H1 (cell line): ENCODE measurements around the gene ALLC. TPM values are rescaled to one million over a fixed set of nuclear protein-coding genes. Genes with fewer than 3 reads are reported as not detected.

ENCODE experiments used
- EP300 ChIP-seq, 2 experiments: IDR thresholded peaks; 1 replicate in 1 of 2; 2 replicates in 1 of 2; pipeline ENCODE4 v1.6.1; 2011 to 2012; ENCODE audit warnings: low read depth in 2 of 2, low read length in 2 of 2, mild to moderate bottlenecking in 2 of 2, borderline replicate concordance in 1 of 2, inconsistent platforms in 1 of 2, moderate library complexity in 1 of 2
- NRF1 ChIP-seq: IDR thresholded peaks from 2 replicates; pipeline ENCODE4 v1.6.1; 2011; ENCODE audit warnings: mild to moderate bottlenecking, low read depth, low read length, improper control_type of control experiment
- PHF8 ChIP-seq: fragments of 200-600 bp; sonication (generic); conservative IDR thresholded peaks from 2 replicates; pipeline ENCODE4 v1.7.1; 2012; ENCODE audit warnings: low read depth, mild to moderate bottlenecking, inconsistent platforms, low read length, moderate library complexity
- SP4 ChIP-seq: IDR thresholded peaks from 2 replicates; pipeline ENCODE4 v1.6.1; 2012; ENCODE audit warnings: low read length, inconsistent platforms
- TEAD4 ChIP-seq: IDR thresholded peaks from 2 replicates; pipeline ENCODE4 v1.6.1; 2012; ENCODE audit warnings: low read depth, low read length, inconsistent platforms, mixed read lengths
- polyA plus RNA-seq, 7 experiments: library from polyadenylated mRNA; depleted of rRNA in 3 of 7; stranded (reverse) in 5 of 7; unstranded in 2 of 7; fragments of >200 nt in 5 of 7; fragments of 200-250 nt in 2 of 7; gene quantifications; 1 replicate in 5 of 7; 2 replicates in 1 of 7; 4 replicates in 1 of 7; pipeline versions ENCODE4 v1.2.1 to v1.2.3, GENCODE V29; 2011 to 2013; ENCODE audit warnings: missing spikeins in 2 of 7, mixed read lengths in 2 of 7
- total RNA-seq: library from RNA; stranded (reverse); fragmentation: NEBNext Ultra II Directional; extraction: Animal tissue kit (Norgen Biotek cat#: 25700); gene quantifications from 2 replicates; pipeline ENCODE4 v1.2.1, GENCODE V29; 2021

Gene ALLC
- total and polyA plus RNA-seq, 2 of the 8 experiments (the other 6 are each of a cell fraction or from before 2014, with no cell fraction given), result not detected

DNA sequence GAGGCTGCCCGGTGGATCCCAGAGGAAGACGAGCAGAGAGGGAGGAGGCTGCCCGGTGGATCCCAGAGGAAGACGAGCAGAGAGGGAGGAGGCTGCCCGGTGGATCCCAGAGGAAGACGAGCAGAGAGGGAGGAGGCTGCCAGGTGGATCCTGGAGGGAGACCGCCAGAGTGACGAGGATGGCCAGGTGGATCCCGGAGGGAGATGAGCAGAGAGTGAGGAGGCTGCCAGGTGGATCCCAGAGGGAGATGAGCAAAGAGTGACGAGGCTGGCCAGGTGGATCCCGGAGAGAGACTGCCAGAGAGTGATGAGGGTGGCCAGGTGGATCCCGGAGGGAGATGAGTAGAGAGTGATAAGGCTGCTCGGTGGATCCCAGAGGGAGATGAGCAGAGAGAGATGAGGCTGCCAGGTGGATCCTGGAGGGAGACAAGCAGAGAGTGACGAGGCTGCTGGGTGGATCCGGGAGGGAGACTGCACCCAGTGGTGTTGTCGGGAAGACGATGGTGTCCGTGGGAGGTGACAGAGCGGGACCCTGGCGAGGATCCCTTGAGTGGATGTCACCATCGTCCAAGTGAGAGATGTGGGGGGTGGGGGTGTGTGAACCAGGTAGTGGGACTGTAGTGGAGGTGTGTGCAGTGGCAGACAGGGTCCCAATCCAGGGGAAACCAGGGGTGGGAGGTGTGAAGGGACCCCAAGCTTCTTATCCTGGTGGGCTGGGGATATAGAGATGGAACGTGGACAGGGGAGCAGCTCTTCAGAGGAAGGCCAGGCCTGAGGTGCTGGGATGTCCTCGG, 67.7 kb downstream of the ALLC start (continued):
- TF ChIP-seq EP300 (IDR thresholded peaks at IDR 0.05; ENCODE audit: borderline replicate concordance in 1 of 2, low read depth in 2 of 2, low read length in 2 of 2) (no peak), NRF1 (no peak), SP4 (no peak), TEAD4 (no peak), PHF8 (no peak)
